Neural cell (in vitro differentiated cells): ENCODE data around the gene MEPCE. TPM values are rescaled to one million over a fixed set of nuclear protein-coding genes. Genes with fewer than 3 reads are reported as not detected.

Experiments
- H2AFZ ChIP-seq: fragments of 200-600, 300-800 bp; sonication (generic), shearing (Covaris generic); 2 replicates; pipeline ENCODE4 v1.6.0; 2014; ENCODE audit warnings: low read depth, mild to moderate bottlenecking, antibody characterized with exemption, low read length, moderate library complexity
- H3F3A ChIP-seq: fragments of 200-600 bp; shearing (Covaris generic); 2 replicates; pipeline ENCODE4 v1.6.1; 2016; ENCODE audit warnings: mild to moderate bottlenecking, moderate library complexity, mixed read lengths, antibody characterized with exemption, low read length; ENCODE audit not compliant: insufficient read depth, poor library complexity, severe bottlenecking
- H3K27ac ChIP-seq: fragments of 200-600, 300-800 bp; sonication (generic), shearing (Covaris generic); 2 replicates; pipeline ENCODE4 v1.5.1; 2014; ENCODE audit warnings: mild to moderate bottlenecking, low read length, moderate library complexity
- H3K27me3 ChIP-seq: fragments of 300-800, 200-600 bp; sonication (generic), shearing (Covaris generic); 2 replicates; pipeline ENCODE4 v1.6.0; 2014; ENCODE audit warnings: mild to moderate bottlenecking, low read depth, low read length, moderate library complexity; ENCODE audit not compliant: insufficient read depth
- H3K36me3 ChIP-seq: fragments of 300-800, 200-600 bp; sonication (generic), shearing (Covaris generic); 2 replicates; pipeline ENCODE4 v1.5.1; 2014; ENCODE audit warnings: mild to moderate bottlenecking, antibody characterized with exemption, low read length, moderate library complexity; ENCODE audit not compliant: insufficient read depth
- H3K4me2 ChIP-seq: fragments of 300-800, 200-600 bp; sonication (generic), shearing (Covaris generic); 2 replicates; pipeline ENCODE4 v1.6.0; 2014; ENCODE audit warnings: mild to moderate bottlenecking, low read length
- H3K4me3 ChIP-seq: fragments of 300-800, 200-600 bp; sonication (generic), shearing (Covaris generic); 2 replicates; pipeline ENCODE4 v1.5.1; 2014; ENCODE audit warnings: mild to moderate bottlenecking, low read length, moderate library complexity
- H3K79me2 ChIP-seq: fragments of 200-600 bp; shearing (Covaris generic); replicated peaks from 2 replicates; pipeline ENCODE4 v1.6.0; 2014; ENCODE audit warnings: mild to moderate bottlenecking, low read length, moderate library complexity; ENCODE audit not compliant: insufficient read depth
- H3K9ac ChIP-seq: fragments of 300-800, 200-600 bp; sonication (generic), shearing (Covaris generic); 2 replicates; pipeline ENCODE4 v1.6.1; 2016; ENCODE audit warnings: mild to moderate bottlenecking, low read length, mixed read lengths
- H3K9me2 ChIP-seq: fragments of 200-600 bp; shearing (Covaris generic); 2 replicates; pipeline ENCODE4 v1.6.1; 2016; ENCODE audit warnings: mild to moderate bottlenecking, low read length, mixed read lengths; ENCODE audit not compliant: insufficient read depth
- H3K9me3 ChIP-seq: fragments of 200-600, 300-800 bp; sonication (generic), shearing (Covaris generic); 2 replicates; pipeline ENCODE4 v1.6.1; 2016; ENCODE audit warnings: mild to moderate bottlenecking, mixed run types, low read length, moderate library complexity, mixed read lengths
- H4K20me1 ChIP-seq: fragments of 200-600 bp; shearing (Covaris generic); 2 replicates; pipeline ENCODE4 v1.6.1; 2016; ENCODE audit warnings: mild to moderate bottlenecking, mixed run types; ENCODE audit not compliant: insufficient read depth
- CTCF ChIP-seq: fragments of 450-650 bp; IDR thresholded peaks from 2 replicates; pipeline ENCODE4 v1.5.1; 2014; ENCODE audit warnings: antibody characterized with exemption, mild to moderate bottlenecking, moderate library complexity; ENCODE audit not compliant: poor library complexity, severe bottlenecking
- EP300 ChIP-seq: fragments of 450-650 bp; conservative IDR thresholded peaks from 2 replicates; pipeline ENCODE4 v1.6.1; 2014; ENCODE audit warnings: antibody characterized with exemption, mild to moderate bottlenecking, moderate library complexity; ENCODE audit not compliant: poor library complexity, severe bottlenecking
- MXI1 ChIP-seq: fragments of 450-650 bp; conservative IDR thresholded peaks from 2 replicates; pipeline ENCODE4 v1.6.1; 2014; ENCODE audit warnings: antibody characterized with exemption, mild to moderate bottlenecking; ENCODE audit not compliant: poor library complexity, severe bottlenecking
- RAD21 ChIP-seq: fragments of 450-650 bp; conservative IDR thresholded peaks from 2 replicates; pipeline ENCODE4 v1.6.1; 2014; ENCODE audit warnings: antibody characterized with exemption, mild to moderate bottlenecking, moderate library complexity
- REST ChIP-seq: IDR thresholded peaks from 2 replicates; pipeline ENCODE4 v1.6.1; 2012; ENCODE audit warnings: borderline replicate concordance
- SMC3 ChIP-seq: fragments of 450-650 bp; conservative IDR thresholded peaks from 2 replicates; pipeline ENCODE4 v1.6.1; 2014; ENCODE audit warnings: antibody characterized with exemption, mild to moderate bottlenecking, moderate library complexity; ENCODE audit not compliant: poor library complexity
- TAF1 ChIP-seq: IDR thresholded peaks from 2 replicates; pipeline ENCODE4 v1.6.1; 2012; ENCODE audit warnings: low read depth
- polyA plus RNA-seq: library from polyadenylated mRNA; depleted of rRNA; stranded (reverse); fragments of >200 nt; gene quantifications from 2 replicates; pipeline ENCODE4 v1.2.3, GENCODE V29; 2014

The MEPCE gene
- polyA plus RNA-seq, 1 donor from 2014 or later, result 15.0 TPM

- Histone ChIP-seq H3F3A (no peaks in the 10 kb centered on the region), H3K36me3 (no peaks in the 10 kb centered on the region), H3K9me3 (no peaks in the 10 kb centered on the region), H3K4me2 (no peak overlapping the region), H3K9me2 (no peaks in the 10 kb centered on the region), H3K79me2 (no peaks in the 10 kb centered on the region), H3K27ac (no peak overlapping the region), H3K9ac (no peak overlapping the region), H3K4me3 (peak overlapping the region; percentile 96), H3K27me3 (no peaks in the 10 kb centered on the region), H2AFZ (no peak overlapping the region), H4K20me1 (no peaks in the 10 kb centered on the region)
- TF ChIP-seq RAD21 (no peak), TAF1 (no peak), MXI1 (no peak), CTCF (no peak), EP300 (no peak), SMC3 (no peak)
Observed at GRCh38 chr7:100476903-100477870, 47.6 kb downstream of the MEPCE start.

GRCh38 chr7:100477871-100478267 is 48.2 kb downstream of the MEPCE start:
- no peaks in the 10 kb centered on the region for H3K9me3 ChIP-seq
- H2AFZ ChIP-seq, result no peak overlapping the region
- TF ChIP-seq RAD21 (no peak), REST (no peak), EP300 (no peak), CTCF (no peak), SMC3 (no peak)
- H3F3A ChIP-seq, result no peaks in the 10 kb centered on the region
- H3K9me2 ChIP-seq, result no peaks in the 10 kb centered on the region
- no peaks in the 10 kb centered on the region for H3K36me3 ChIP-seq
- H3K27ac ChIP-seq, result no peak overlapping the region
- no peaks in the 10 kb centered on the region for H3K27me3 ChIP-seq
- H3K9ac ChIP-seq, result peak overlapping the region; percentile 71
- no peaks in the 10 kb centered on the region for H4K20me1 ChIP-seq
- no peaks in the 10 kb centered on the region for H3K79me2 ChIP-seq
- peak overlapping the region; percentile 96 for H3K4me3 ChIP-seq
- no peak overlapping the region for H3K4me2 ChIP-seq
